Mucosa of rectum (tissue), 2 donors: Measurements from ENCODE around the gene MTUS2.

Experiments
- H3K27ac ChIP-seq, 2 donors: one replicate each; pipeline ENCODE4 v1.7.0; 2013; ENCODE audit warnings: inconsistent platforms in 2 of 2, low read depth in 2 of 2, low read length in 2 of 2
- H3K27me3 ChIP-seq, 2 donors: one replicate each; pipeline ENCODE4 v1.7.0; 2013; ENCODE audit warnings: low read length in 2 of 2; ENCODE audit not compliant: control insufficient read depth in 2 of 2, insufficient read depth in 2 of 2
- H3K36me3 ChIP-seq, 2 donors: one replicate each; pipeline ENCODE4 v1.7.0; 2013; ENCODE audit warnings: low read length in 2 of 2; ENCODE audit not compliant: control insufficient read depth in 2 of 2, insufficient read depth in 2 of 2
- H3K4me1 ChIP-seq, 2 donors: one replicate each; pipeline ENCODE4 v1.7.0; 2013; ENCODE audit warnings: low read length in 2 of 2, mild to moderate bottlenecking in 1 of 2; ENCODE audit not compliant: control insufficient read depth in 2 of 2, insufficient read depth in 2 of 2
- H3K4me3 ChIP-seq, 2 donors: one replicate each; pipeline ENCODE4 v1.7.0; 2013; ENCODE audit warnings: low read length in 2 of 2
- H3K9ac ChIP-seq, 2 donors: one replicate each; pipeline ENCODE4 v1.7.0; 2013; ENCODE audit warnings: low read length in 2 of 2, low read depth in 1 of 2, mild to moderate bottlenecking in 1 of 2
- H3K9me3 ChIP-seq, 2 donors: one replicate each; pipeline ENCODE4 v1.7.0; 2013; ENCODE audit warnings: low read length in 2 of 2; ENCODE audit not compliant: control insufficient read depth in 2 of 2
- donor health status: healthy.
- donor health status: Normal muscosa, but diverticular disease.

MTUS2 gene

GRCh38 chr13:29525757-29526156 lies 705.6 kb downstream of the MTUS2 start:
- no peak overlapping the region for H3K9ac ChIP-seq
- peaks cover 38 to 42% of the 10 kb centered on the region in 2 donors for H3K36me3 ChIP-seq
- H3K4me3 ChIP-seq, result no peak overlapping the region
- no peaks in the 10 kb centered on the region for H3K27me3 ChIP-seq
- H3K9me3 ChIP-seq, result no peaks in the 10 kb centered on the region
- H3K4me1 ChIP-seq, result no peaks in the 10 kb centered on the region
- no peak overlapping the region for H3K27ac ChIP-seq

- Histone ChIP-seq H3K36me3 (peaks cover 36% of the 10 kb centered on the region in 2 donors), H3K27ac (no peak overlapping the region), H3K9me3 (no peaks in the 10 kb centered on the region), H3K9ac (no peak overlapping the region), H3K27me3 (no peaks in the 10 kb centered on the region), H3K4me1 (no peaks in the 10 kb centered on the region), H3K4me3 (no peak overlapping the region)
These were observed 706.6 kb downstream of the MTUS2 start for GRCh38 chr13:29526741-29527140.

DNA sequence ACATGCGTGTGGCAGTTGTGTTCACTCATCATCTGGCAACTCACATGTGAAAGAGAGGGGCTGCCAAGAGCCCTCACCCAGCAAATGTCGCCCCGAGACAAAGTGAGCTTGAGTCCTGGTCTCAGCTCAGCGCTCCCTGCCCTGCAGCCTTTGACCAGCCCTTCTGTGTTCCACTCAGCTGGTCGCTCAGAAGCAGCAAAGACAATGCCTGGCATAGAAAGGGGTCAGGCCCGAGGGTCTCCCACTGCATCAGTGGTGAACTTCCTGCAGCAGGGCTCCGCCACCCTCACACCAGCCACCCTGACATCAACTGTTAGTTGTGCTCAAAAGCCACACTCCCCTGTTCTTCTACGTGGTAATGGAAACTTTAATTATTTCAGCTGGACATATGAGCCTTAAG lies 707.4 kb downstream of the MTUS2 start:
- Histone ChIP-seq H3K4me1 (no peaks in the 10 kb centered on the region), H3K9ac (no peak overlapping the region), H3K4me3 (no peak overlapping the region), H3K9me3 (no peaks in the 10 kb centered on the region), H3K27me3 (no peaks in the 10 kb centered on the region), H3K27ac (no peak overlapping the region), H3K36me3 (peaks cover 28 to 35% of the 10 kb centered on the region in 2 donors)

DNA sequence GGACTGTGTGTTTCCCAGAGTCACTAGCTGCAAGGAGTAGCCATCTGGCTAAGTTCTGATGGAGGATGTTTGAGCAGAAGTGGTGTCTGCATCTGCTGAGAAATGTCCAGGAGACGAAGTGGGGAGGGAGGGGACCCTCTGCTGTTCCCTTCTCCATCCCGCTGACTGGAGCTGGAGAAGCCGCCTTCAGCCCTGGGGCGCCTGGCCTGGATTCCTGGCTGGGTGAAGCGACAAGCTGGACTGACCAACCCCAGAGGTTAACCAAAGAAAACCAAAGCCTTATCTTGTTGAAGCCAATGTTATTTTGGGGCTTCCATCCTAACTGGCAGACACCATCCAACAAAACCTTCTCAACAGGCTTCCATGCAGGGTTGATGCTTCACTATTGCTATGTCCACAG lies 707.8 kb downstream of the MTUS2 start:
- no peak overlapping the region for H3K4me3 ChIP-seq
- H3K9me3 ChIP-seq, result no peaks in the 10 kb centered on the region
- H3K36me3 ChIP-seq, result peaks cover 28 to 32% of the 10 kb centered on the region in 2 donors
- no peak overlapping the region for H3K9ac ChIP-seq
- no peaks in the 10 kb centered on the region for H3K4me1 ChIP-seq
- H3K27me3 ChIP-seq, result no peaks in the 10 kb centered on the region
- no peak overlapping the region for H3K27ac ChIP-seq

DNA sequence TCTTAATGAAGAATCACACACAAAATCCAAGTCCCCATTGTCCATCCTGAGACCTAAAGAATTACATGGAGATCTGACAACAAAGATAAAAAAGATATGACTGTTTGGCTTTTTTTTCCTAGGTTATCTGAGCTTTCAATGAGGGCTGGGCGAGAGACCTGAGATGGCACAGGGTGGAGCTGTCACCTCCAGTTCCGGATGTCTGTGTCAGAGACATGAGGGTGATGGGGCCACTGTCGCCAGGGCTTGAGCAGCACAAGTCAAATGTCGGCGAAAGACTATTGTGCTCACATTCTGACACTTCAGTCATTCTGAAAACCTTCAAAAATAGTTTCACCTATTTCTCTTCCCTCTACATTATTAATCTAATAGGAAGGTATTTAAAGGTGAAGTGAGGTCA lies 709.6 kb downstream of the MTUS2 start:
- no peak overlapping the region for H3K4me3 ChIP-seq
- H3K27me3 ChIP-seq, result no peaks in the 10 kb centered on the region
- H3K36me3 ChIP-seq, result peaks cover 18 to 25% of the 10 kb centered on the region in 2 donors
- no peaks in the 10 kb centered on the region for H3K4me1 ChIP-seq
- H3K9ac ChIP-seq, result no peak overlapping the region
- no peak overlapping the region for H3K27ac ChIP-seq
- no peaks in the 10 kb centered on the region for H3K9me3 ChIP-seq

DNA sequence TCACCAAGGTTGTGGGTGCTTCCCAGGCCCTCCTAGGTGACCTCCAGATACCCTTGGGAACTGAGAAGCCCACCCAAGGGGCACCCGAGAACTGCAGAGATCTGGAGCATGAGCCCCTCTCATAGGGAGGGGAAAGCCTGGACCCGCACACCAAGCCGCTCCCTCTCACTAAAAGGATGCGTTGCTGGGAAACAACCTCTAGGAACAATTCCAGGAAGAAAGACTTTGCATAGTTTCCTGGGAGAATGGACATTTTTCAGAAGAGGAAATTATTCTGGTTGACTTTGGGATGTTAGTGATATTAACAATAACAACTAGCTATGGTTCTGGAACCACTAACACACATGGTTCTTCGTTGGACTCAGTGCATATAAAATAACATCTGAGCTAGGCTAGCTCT lies 710.8 kb downstream of the MTUS2 start:
- Histone ChIP-seq H3K4me3 (no peak overlapping the region), H3K4me1 (no peaks in the 10 kb centered on the region), H3K9ac (no peak overlapping the region), H3K27me3 (no peaks in the 10 kb centered on the region), H3K27ac (no peak overlapping the region), H3K9me3 (no peaks in the 10 kb centered on the region), H3K36me3 (peaks cover 20 to 29% of the 10 kb centered on the region in 2 donors)

- Histone ChIP-seq H3K36me3 (peaks cover 21 to 29% of the 10 kb centered on the region in 2 donors), H3K27ac (no peak overlapping the region), H3K27me3 (no peaks in the 10 kb centered on the region), H3K4me3 (no peak overlapping the region), H3K9me3 (no peaks in the 10 kb centered on the region), H3K4me1 (no peaks in the 10 kb centered on the region), H3K9ac (no peak overlapping the region)
These were observed 712.0 kb downstream of the MTUS2 start for GRCh38 chr13:29532116-29532515.

GRCh38 chr13:29532821-29533220 lies 712.7 kb downstream of the MTUS2 start:
- H3K27me3 ChIP-seq, result no peaks in the 10 kb centered on the region
- peaks cover 0 to 4% of the 10 kb centered on the region in 2 donors for H3K4me1 ChIP-seq
- H3K27ac ChIP-seq, result no peak overlapping the region
- no peak overlapping the region for H3K9ac ChIP-seq
- H3K4me3 ChIP-seq, result no peak overlapping the region
- H3K9me3 ChIP-seq, result no peaks in the 10 kb centered on the region
- peaks cover 21 to 27% of the 10 kb centered on the region in 2 donors for H3K36me3 ChIP-seq

DNA sequence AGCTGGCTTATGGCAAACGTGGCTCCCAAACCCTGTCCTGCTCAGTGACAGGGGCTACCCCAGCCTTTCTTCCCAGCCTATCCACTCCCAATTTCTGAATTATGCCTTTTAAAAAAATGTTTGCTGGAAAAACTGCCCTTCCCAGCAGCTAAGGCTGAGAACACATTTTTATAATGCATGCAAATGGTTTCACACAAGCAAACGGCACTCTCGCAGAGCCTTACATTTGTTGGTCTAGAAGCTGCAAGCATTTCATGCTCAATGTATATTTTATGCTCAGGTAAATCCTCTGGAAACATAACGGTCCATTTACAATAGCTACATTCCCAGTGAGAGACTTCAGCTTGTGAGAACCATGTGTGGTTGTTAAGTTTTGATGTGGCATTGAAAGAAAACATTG lies 713.9 kb downstream of the MTUS2 start:
- no peak overlapping the region for H3K4me3 ChIP-seq
- H3K9ac ChIP-seq, result no peak overlapping the region
- H3K4me1 ChIP-seq, result peaks cover 0 to 4% of the 10 kb centered on the region in 2 donors
- no peak overlapping the region for H3K27ac ChIP-seq
- H3K9me3 ChIP-seq, result no peaks in the 10 kb centered on the region
- H3K36me3 ChIP-seq, result peaks cover 15 to 22% of the 10 kb centered on the region in 2 donors
- H3K27me3 ChIP-seq, result no peaks in the 10 kb centered on the region

GRCh38 chr13:29535663-29536655 lies 715.8 kb downstream of the MTUS2 start:
- H3K27me3 ChIP-seq, result no peaks in the 10 kb centered on the region
- peaks cover 0 to 4% of the 10 kb centered on the region in 2 donors for H3K4me1 ChIP-seq
- H3K9ac ChIP-seq, result no peak overlapping the region
- H3K36me3 ChIP-seq, result peaks cover 10 to 11% of the 10 kb centered on the region in 2 donors
- H3K9me3 ChIP-seq, result no peaks in the 10 kb centered on the region
- no peak overlapping the region for H3K27ac ChIP-seq
- no peak overlapping the region for H3K4me3 ChIP-seq
